NCI-H345 (cell line): ENCODE data around the gene ALKBH3.

ENCODE experiments used
- DNase-seq: peaks from one replicate; lab custom pipeline; 2025; lab: John Stamatoyannopoulos, UW

The ALKBH3 gene

DNA sequence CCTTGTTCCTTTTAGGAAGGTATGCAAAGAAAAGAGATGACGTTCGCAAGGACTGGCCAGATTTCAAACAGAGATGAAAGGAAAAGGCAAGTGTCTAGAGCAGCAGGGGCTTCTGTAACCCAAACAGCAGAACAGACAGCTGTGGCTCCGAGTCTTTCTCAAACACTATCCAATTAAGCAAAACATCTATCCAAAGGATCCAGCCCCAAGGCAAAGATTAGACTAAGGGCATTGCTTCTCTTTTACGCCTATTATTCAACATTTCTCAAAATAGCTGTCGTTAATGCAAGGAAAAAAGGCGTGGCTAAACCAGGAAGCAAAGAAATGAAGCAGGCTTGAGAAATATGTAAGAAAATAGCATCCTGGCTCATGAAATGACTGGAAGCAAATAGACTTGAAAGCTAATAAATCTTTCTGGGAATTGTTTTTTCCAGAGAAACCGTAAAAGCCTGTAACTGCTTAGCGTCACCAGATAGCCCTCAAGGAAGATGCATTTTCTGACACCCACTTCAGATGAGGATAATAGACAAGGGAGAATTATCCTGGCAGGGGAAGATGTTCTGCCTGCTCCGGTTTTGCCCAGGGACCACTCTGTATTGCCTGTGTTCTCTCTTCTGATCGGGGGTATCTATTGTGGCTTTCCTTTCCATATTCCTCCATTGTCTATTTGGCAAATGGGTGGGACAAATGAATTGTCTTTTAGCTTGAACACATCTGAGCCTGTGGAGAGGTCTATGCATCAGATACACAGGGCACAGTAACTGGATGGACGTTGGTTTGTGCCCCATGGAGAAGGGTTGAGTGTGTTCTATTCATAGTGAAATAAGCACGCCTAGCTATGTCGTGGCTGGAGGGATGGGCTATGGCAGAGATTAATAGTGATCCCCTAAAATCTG, 82.0 kb downstream of the ALKBH3 start:
- DNase-seq = no peak

DNA sequence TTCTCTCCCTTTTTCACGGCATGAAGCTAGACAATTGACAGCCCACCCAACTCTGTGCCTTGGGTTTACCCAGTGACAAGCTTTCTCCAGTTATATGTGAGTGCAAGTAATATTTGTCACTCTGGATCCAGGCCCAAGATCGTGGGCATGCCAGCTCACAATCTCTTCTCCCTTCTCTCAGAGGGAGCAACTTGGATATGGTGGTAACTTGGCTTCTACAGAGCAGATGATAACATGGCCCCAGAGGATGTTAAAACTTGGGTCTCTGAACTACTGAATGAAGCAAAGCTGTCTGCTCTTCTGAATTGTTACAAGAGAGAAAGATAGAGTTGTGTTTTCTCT, 82.6 kb downstream of the ALKBH3 start:
- DNase-seq = no peak

DNA sequence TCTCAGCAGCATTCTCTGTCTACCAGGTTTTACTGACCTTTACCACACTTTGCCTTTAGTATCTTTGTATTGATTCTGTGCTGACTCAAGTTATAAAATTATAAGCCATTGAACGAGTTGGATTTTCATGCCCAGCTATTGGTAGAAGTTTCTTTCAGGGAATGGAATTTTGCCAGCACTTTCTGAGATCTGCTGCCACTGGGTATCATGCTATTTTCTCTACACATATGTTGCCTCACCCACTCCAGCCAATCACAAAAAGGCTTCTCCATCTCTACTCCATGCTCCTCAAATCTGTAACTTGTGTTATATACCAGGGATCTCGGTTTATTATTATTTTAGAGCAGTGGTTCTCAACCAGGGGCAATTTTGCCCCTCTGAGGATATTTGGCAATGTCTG, 87.0 kb downstream of the ALKBH3 start:
- DNase-seq = no peak

- DNase-seq = no peak
These were observed 88.1 kb downstream of the ALKBH3 start for GRCh38 chr11:43968719-43969118.

DNA sequence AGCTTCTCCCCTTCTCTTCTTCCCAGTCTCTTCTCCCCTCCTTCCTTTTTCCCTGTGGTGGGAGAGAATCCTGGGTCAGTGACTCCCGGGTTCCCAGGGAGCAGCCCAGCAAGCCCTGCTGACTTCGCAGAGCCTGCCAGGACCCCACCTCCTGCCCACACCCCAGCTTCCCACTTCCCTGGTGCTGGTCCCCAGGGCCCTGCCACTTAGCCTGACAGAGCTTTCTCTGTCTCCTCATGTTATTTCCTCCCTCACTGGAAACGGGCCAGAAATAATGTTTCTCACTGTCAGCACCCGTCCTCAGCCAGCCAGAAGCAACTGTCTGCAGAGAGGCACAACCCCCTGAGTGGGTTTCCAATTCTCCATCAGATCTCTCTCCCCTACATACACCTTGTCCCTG, 88.9 kb downstream of the ALKBH3 start:
- no peak for DNase-seq
